ENCODE results near the gene RNF214. TPM values are rescaled to one million over a fixed set of nuclear protein-coding genes. Genes with fewer than 3 reads are reported as not detected.
"Not testable (repeated sequence)": the region's sequence is repeated elsewhere in the genome, so short reads cannot be mapped to it uniquely, and the experiment has no call there.

The RNF214 gene
- polyA plus RNA-seq, 3 donors, result 9.4 to 17.0 (median 11.5) TPM

- WGBS, 3 donors, result 90 to 95% (median 92%) methylated on average over 2 of the region's 2 CpGs
- H3K27ac ChIP-seq (ENCODE audit: low read depth, low read length), result no peak overlapping the region
Observed at GRCh38 chr11:117258576-117258975, 26.1 kb downstream of the RNF214 start.

- H3K27ac ChIP-seq (ENCODE audit: low read depth, low read length), result no peak overlapping the region
- WGBS, 3 donors, result 73 to 82% (median 78%) methylated on average over 1 of the region's 1 CpG
Observed at GRCh38 chr11:117259417-117259816, 26.9 kb downstream of the RNF214 start.

GRCh38 chr11:117264624-117265323, 32.3 kb downstream of the RNF214 start:
- H3K27ac ChIP-seq (ENCODE audit: low read depth, low read length), result not testable (repeated sequence)
- 95 to 98% (median 98%) methylated on average over 7 of the region's 7 CpGs for WGBS, 3 donors

GRCh38 chr11:117265745-117266144, 33.3 kb downstream of the RNF214 start:
- 67 to 98% (median 96%) methylated on average over 2 of the region's 2 CpGs for WGBS, 3 donors
- H3K27ac ChIP-seq (ENCODE audit: low read depth, low read length), result no peak overlapping the region

GRCh38 chr11:117269856-117270255, 37.4 kb downstream of the RNF214 start:
- no peak overlapping the region for H3K27ac ChIP-seq (ENCODE audit: low read depth, low read length)
- 87 to 93% (median 88%) methylated on average over 2 of the region's 2 CpGs for whole genome bisulfite sequencing, 3 donors

GRCh38 chr11:117271208-117271607, 38.7 kb downstream of the RNF214 start:
- WGBS, 3 donors, result 93 to 95% (median 95%) methylated on average over 4 of the region's 4 CpGs
- H3K27ac ChIP-seq (ENCODE audit: low read depth, low read length), result no peak overlapping the region

- H3K27ac ChIP-seq (ENCODE audit: low read depth, low read length), result not testable (repeated sequence)
- WGBS, 3 donors, result 91 to 97% (median 96%) methylated on average over 5 of the region's 5 CpGs
Observed at GRCh38 chr11:117272175-117272574, 39.7 kb downstream of the RNF214 start.

GRCh38 chr11:117273550-117274289, 41.2 kb downstream of the RNF214 start:
- WGBS, 3 donors, result 85 to 91% (median 88%) methylated on average over 9 of the region's 9 CpGs
- no peak overlapping the region for H3K27ac ChIP-seq (ENCODE audit: low read depth, low read length)

- H3K27ac ChIP-seq (ENCODE audit: low read depth, low read length), result no peak overlapping the region
- WGBS, 3 donors, result 81 to 92% (median 82%) methylated on average over 2 of the region's 2 CpGs
Observed at GRCh38 chr11:117278347-117278746, 45.9 kb downstream of the RNF214 start.

- WGBS, 3 donors, result 56 to 79% (median 78%) methylated on average over 4 of the region's 4 CpGs
- H3K27ac ChIP-seq (ENCODE audit: low read depth, low read length), result no peak overlapping the region
Observed at GRCh38 chr11:117279711-117280376, 47.4 kb downstream of the RNF214 start.

GRCh38 chr11:117281159-117281558, 48.7 kb downstream of the RNF214 start:
- no peak overlapping the region for H3K27ac ChIP-seq (ENCODE audit: low read depth, low read length)

GRCh38 chr11:117281869-117282268, 49.4 kb downstream of the RNF214 start:
- WGBS, 3 donors, result 90 to 97% (median 92%) methylated on average over 7 of the region's 7 CpGs
- H3K27ac ChIP-seq (ENCODE audit: low read depth, low read length), result no peak overlapping the region

More at GRCh38 chr11:117281159-117281558, 48.7 kb downstream of the RNF214 start:
- 56 to 87% (median 65%) methylated on average over 6 of the region's 6 CpGs for WGBS, 3 donors

GRCh38 chr11:117282956-117283355, 50.5 kb downstream of the RNF214 start:
- no peak overlapping the region for H3K27ac ChIP-seq (ENCODE audit: low read depth, low read length)
- 51 to 83% (median 74%) methylated on average over 3 of the region's 3 CpGs for WGBS, 3 donors

GRCh38 chr11:117284053-117284452, 51.6 kb downstream of the RNF214 start:
- WGBS, 3 donors, result 69 to 100% (median 98%) methylated on average over 2 of the region's 2 CpGs
- H3K27ac ChIP-seq (ENCODE audit: low read depth, low read length), result no peak overlapping the region

- no peak overlapping the region for H3K27ac ChIP-seq (ENCODE audit: low read depth, low read length)
- 49 to 79% (median 74%) methylated on average over 2 of the region's 2 CpGs for WGBS, 3 donors
Observed at GRCh38 chr11:117286588-117286987, 54.1 kb downstream of the RNF214 start.

GRCh38 chr11:117287668-117288067, 55.2 kb downstream of the RNF214 start:
- no peak overlapping the region for H3K27ac ChIP-seq (ENCODE audit: low read depth, low read length)
- WGBS, 3 donors, result 43 to 90% (median 84%) methylated on average over 3 of the region's 3 CpGs

GRCh38 chr11:117289795-117290194, 57.3 kb downstream of the RNF214 start:
- 41 to 97% (median 89%) methylated on average over 1 of the region's 1 CpG for WGBS, 3 donors
- H3K27ac ChIP-seq (ENCODE audit: low read depth, low read length), result no peak overlapping the region

- 41 to 84% (median 83%) methylated on average over 8 of the region's 8 CpGs for WGBS, 3 donors
- no peak within 1 kb of the TSS for H3K27ac ChIP-seq (ENCODE audit: low read depth, low read length)
Observed at GRCh38 chr11:117290809-117291396, 58.4 kb downstream of the RNF214 start, which contains the start of gene BACE1-AS. Gene BACE1-AS, plus strand, starts transcription at chr11:117291346.

- H3K27ac ChIP-seq (ENCODE audit: low read depth, low read length), result no peak overlapping the region
- WGBS, 3 donors, result 84 to 97% (median 95%) methylated on average over 2 of the region's 2 CpGs
Observed at GRCh38 chr11:117292616-117293015, 60.1 kb downstream of the RNF214 start.

All from adipose tissue (tissue), 3 donors.